ENCODE data around the gene IFNGR2. TPM values are rescaled to one million over a fixed set of nuclear protein-coding genes. Genes with fewer than 3 reads are reported as not detected.
A peak's percentile ranks its signal among the peaks of the same experiment; 100 is the strongest.

IFNGR2 gene
- total and polyA plus RNA-seq, 3 experiments from 2014 or later, result 2.3 to 3.1 (median 3.1) TPM

DNA sequence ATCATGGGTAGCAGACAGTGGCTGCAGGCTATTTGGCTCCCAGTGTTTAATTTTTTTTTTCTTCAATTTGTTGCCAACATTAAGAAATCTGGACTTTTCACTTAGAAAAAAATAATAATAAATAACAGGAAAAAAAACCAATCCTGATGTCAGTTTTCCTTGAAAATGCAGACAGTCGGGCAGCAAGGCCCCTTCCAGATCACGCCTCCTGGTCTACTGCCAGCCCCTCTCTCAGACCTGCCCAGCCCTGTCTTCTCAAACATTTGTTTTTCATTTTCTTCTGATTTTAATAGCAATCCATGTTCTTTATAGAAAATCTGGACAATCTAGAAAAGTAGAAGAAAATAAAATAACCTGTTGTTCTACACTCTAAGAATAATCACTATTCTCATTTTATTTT lies 15.5 kb downstream of the IFNGR2 start:
- H3K27ac Mint-ChIP-seq, result no peak overlapping the region
- H3K36me3 Mint-ChIP-seq, result peaks cover 0 to 26% (median 4%) of the 10 kb centered on the region in 3 donors
- H3K27me3 Mint-ChIP-seq, result peaks cover 7 to 8% of the 10 kb centered on the region in 2 donors
- no peaks in the 10 kb centered on the region for H3K27me3 ChIP-seq (ENCODE audit: insufficient read depth, low read length, poor library complexity, severe bottlenecking)
- H3K4me3 ChIP-seq (ENCODE audit: low read length), result no peak overlapping the region
- DNase-seq, result no peak
- H3K36me3 ChIP-seq (ENCODE audit: insufficient read depth, low read length), result peaks cover 13% of the 10 kb centered on the region
- H3K9me3 ChIP-seq (ENCODE audit: low read length), result no peaks in the 10 kb centered on the region
- H3K4me1 Mint-ChIP-seq, result no peaks in the 10 kb centered on the region
- no peak overlapping the region for H3K4me3 Mint-ChIP-seq
- ChIA-PET CTCF (no interaction called here), POLR2A (no interaction called here)
- peaks cover 6% of the 10 kb centered on the region for H3K4me1 ChIP-seq (ENCODE audit: insufficient read depth, low read length)
- H3K27ac ChIP-seq (ENCODE audit: low read depth, low read length), result no peak overlapping the region
- H3K9me3 Mint-ChIP-seq, result no peaks in the 10 kb centered on the region

DNA sequence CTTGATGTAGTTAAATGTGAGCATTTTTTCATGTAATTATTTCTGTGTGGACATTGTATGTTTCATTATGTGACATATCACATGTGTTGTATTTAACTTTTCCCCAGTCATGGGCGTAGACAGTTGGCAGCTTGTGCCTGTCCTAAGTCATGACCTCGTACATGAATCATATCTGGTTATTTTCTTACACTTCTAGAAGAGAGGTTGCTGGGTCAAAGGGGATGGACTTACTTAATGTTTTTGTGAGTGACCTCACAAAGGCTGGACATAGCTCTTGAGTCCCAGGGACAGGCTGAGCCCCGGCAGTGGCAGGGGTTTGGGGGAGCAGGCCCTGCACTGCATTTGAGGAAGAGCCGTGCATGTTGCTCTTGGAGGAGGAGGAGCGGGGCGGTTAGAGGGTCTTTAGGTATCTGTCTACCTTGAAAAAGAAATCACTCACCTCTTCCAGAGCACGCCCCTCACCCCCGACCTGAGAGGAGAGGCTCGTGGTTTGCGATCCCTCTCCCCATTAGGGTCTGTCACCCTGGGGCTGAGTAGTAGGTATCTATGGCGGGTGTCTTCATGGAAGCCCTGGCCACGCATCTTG lies 16.4 kb downstream of the IFNGR2 start:
- ChIA-PET POLR2A (no interaction called here), CTCF (interaction anchor here (1.3 kb wide), 1 partner anchor 15 kb away, joined by 3 read pairs; no protein-coding TSS in a partner anchor)
- no peak overlapping the region for H3K27ac ChIP-seq (ENCODE audit: low read depth, low read length)
- H3K36me3 ChIP-seq (ENCODE audit: insufficient read depth, low read length), result peaks cover 13% of the 10 kb centered on the region
- H3K4me3 Mint-ChIP-seq, result no peak overlapping the region
- H3K4me3 ChIP-seq (ENCODE audit: low read length), result no peak overlapping the region
- H3K27me3 ChIP-seq (ENCODE audit: insufficient read depth, low read length, poor library complexity, severe bottlenecking), result no peaks in the 10 kb centered on the region
- H3K9me3 Mint-ChIP-seq, result no peaks in the 10 kb centered on the region
- no peak for DNase-seq
- no peaks in the 10 kb centered on the region for H3K9me3 ChIP-seq (ENCODE audit: low read length)
- H3K36me3 Mint-ChIP-seq, result peaks cover 0 to 32% (median 4%) of the 10 kb centered on the region in 3 donors
- no peak overlapping the region for H3K27ac Mint-ChIP-seq
- H3K4me1 ChIP-seq (ENCODE audit: insufficient read depth, low read length), result no peaks in the 10 kb centered on the region
- no peaks in the 10 kb centered on the region for H3K4me1 Mint-ChIP-seq
- H3K27me3 Mint-ChIP-seq, result peaks cover 5 to 8% of the 10 kb centered on the region in 2 donors

DNA sequence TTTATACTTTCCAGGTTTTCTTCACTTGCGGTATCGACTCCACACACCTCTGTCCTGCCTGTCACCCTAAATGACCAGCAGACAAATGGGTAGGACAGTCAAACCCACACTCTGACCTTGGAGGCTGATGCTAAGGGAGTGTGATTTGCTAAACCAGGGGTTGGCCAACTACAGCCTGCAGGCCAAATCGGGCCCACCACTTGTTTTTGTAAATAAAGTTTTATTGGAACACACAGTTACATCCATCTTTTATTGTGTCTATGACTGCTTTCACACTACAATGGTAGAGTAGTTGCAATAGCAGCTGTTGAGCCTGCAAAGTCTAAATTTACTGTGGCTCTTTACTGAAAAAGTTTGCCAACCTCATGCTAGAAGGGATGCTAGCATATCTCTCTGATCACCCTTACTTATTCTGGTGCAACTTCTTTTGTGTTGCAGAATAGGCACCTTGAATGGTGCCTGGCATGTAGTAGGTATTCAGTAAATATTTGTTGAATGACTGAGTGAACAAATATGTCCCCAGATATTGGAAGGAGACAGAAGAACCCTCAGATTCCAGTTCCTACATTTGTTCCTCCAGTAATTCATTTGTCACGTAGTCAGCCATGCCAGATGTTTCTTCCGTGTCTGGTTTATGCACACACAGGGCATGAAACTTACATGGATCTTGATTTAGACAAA lies 18.6 kb downstream of the IFNGR2 start:
- Mint-ChIP-seq H3K4me3 (no peak overlapping the region), H3K27ac (no peak overlapping the region), H3K27me3 (peaks cover 0 to 4% of the 10 kb centered on the region in 2 donors), H3K36me3 (peaks cover 0 to 31% (median 2%) of the 10 kb centered on the region in 3 donors), H3K9me3 (no peaks in the 10 kb centered on the region), H3K4me1 (no peaks in the 10 kb centered on the region)
- no peaks in the 10 kb centered on the region for H3K27me3 ChIP-seq (ENCODE audit: insufficient read depth, low read length, poor library complexity, severe bottlenecking)
- H3K4me1 ChIP-seq (ENCODE audit: insufficient read depth, low read length), result no peaks in the 10 kb centered on the region
- DNase-seq, result no peak
- POLR2A ChIA-PET, result no interaction called here
- CTCF ChIA-PET, result interaction anchor here (1.1 kb wide), 1 partner anchor 60 kb away, joined by 3 read pairs; no protein-coding TSS in a partner anchor
- H3K9me3 ChIP-seq (ENCODE audit: low read length), result no peaks in the 10 kb centered on the region
- H3K36me3 ChIP-seq (ENCODE audit: insufficient read depth, low read length), result peaks cover 9% of the 10 kb centered on the region
- no peak overlapping the region for H3K27ac ChIP-seq (ENCODE audit: low read depth, low read length)
- no peak overlapping the region for H3K4me3 ChIP-seq (ENCODE audit: low read length)

DNA sequence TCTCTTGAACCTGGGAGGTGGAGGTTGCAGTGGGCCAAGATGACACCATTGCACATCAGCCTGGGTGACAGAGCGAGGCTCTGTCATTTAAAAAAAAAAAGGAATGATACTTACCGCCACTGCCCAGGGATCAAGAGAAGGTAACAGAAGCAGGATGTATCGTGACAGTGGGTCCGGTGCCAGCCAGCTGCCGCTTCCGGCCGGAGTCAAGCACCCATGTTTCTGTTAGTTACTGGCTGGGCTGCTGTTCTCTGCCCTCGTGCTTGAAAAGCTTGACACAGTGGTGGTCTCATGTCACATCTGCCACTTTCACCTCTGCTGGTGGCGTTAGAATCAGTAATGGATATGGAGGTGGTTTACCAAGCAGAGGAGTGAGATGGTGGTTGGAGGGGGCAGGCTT lies 21.0 kb downstream of the IFNGR2 start:
- Mint-ChIP-seq H3K4me3 (no peak overlapping the region), H3K9me3 (no peaks in the 10 kb centered on the region), H3K27me3 (peaks cover 0 to 4% of the 10 kb centered on the region in 2 donors), H3K4me1 (peaks cover 0 to 2% (median 0%) of the 10 kb centered on the region in 3 donors), H3K36me3 (peaks cover 0 to 38% (median 2%) of the 10 kb centered on the region in 3 donors), H3K27ac (no peak overlapping the region)
- DNase-seq, result no peak
- Histone ChIP-seq H3K36me3 (ENCODE audit: insufficient read depth, low read length) (peaks cover 12% of the 10 kb centered on the region), H3K27me3 (ENCODE audit: insufficient read depth, low read length, poor library complexity, severe bottlenecking) (no peaks in the 10 kb centered on the region), H3K4me3 (ENCODE audit: low read length) (no peak overlapping the region), H3K4me1 (ENCODE audit: insufficient read depth, low read length) (no peaks in the 10 kb centered on the region), H3K9me3 (ENCODE audit: low read length) (no peaks in the 10 kb centered on the region), H3K27ac (ENCODE audit: low read depth, low read length) (no peak overlapping the region)
- POLR2A ChIA-PET, result interaction anchor here (0.7 kb wide), 1 partner anchor 10 kb away, joined by 5 read pairs; no protein-coding TSS in a partner anchor
- CTCF ChIA-PET, result no interaction called here

DNA sequence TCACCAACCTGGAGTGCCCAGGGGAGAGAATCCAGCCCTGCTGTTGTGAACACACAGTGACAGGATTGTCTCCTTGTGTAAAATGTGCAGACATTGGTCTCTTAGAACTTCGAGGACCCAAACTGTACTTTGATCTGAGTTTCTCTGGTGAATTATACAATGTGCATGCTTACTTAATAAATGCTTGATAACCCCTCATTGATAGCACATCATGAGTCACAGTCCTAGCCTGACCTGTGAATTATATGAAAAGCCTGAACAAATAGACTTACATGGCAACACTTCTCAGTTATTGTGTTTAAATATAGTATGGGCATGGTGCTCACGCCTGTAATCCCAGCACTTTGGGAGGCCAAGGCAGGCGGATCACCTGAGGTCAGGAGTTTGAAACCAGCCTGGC lies 22.6 kb downstream of the IFNGR2 start:
- H3K4me3 ChIP-seq (ENCODE audit: low read length), result no peak overlapping the region
- H3K4me3 Mint-ChIP-seq, result no peak overlapping the region
- no peak for DNase-seq
- ChIA-PET POLR2A (no interaction called here), CTCF (no interaction called here)
- no peaks in the 10 kb centered on the region for H3K4me1 ChIP-seq (ENCODE audit: insufficient read depth, low read length)
- H3K36me3 Mint-ChIP-seq, result peaks cover 0 to 43% (median 3%) of the 10 kb centered on the region in 3 donors
- H3K36me3 ChIP-seq (ENCODE audit: insufficient read depth, low read length), result peaks cover 15% of the 10 kb centered on the region
- H3K9me3 ChIP-seq (ENCODE audit: low read length), result no peaks in the 10 kb centered on the region
- H3K4me1 Mint-ChIP-seq, result peaks cover 0 to 2% (median 0%) of the 10 kb centered on the region in 3 donors
- no peak overlapping the region for H3K27ac Mint-ChIP-seq
- H3K27me3 Mint-ChIP-seq, result peaks cover 0 to 4% of the 10 kb centered on the region in 2 donors
- no peaks in the 10 kb centered on the region for H3K27me3 ChIP-seq (ENCODE audit: insufficient read depth, low read length, poor library complexity, severe bottlenecking)
- no peaks in the 10 kb centered on the region for H3K9me3 Mint-ChIP-seq
- no peak overlapping the region for H3K27ac ChIP-seq (ENCODE audit: low read depth, low read length)

DNA sequence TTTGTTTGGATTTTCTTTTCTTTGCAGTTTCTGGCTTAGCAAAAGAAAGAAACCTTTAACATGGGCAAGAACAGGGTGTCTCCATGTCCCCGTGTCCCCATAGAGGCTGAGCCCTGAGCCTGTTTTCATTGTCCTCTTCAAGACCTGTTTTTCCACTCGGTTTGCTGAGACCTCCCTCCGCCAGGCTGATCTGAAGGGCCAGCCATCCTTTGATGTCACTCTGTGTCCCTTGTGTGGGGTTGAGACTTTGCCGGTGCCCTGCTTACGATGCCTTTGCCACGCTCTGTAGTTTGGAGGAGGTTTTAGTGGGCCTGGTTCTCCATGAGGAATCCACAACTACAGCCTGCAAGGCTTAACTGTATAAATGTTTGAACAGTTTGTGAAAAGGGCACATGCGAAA lies 23.8 kb downstream of the IFNGR2 start:
- no peaks in the 10 kb centered on the region for H3K9me3 ChIP-seq (ENCODE audit: low read length)
- H3K4me1 ChIP-seq (ENCODE audit: insufficient read depth, low read length), result no peaks in the 10 kb centered on the region
- H3K4me1 Mint-ChIP-seq, result peaks cover 0 to 2% (median 0%) of the 10 kb centered on the region in 3 donors
- H3K36me3 Mint-ChIP-seq, result peaks cover under 1 to 45% (median 4%) of the 10 kb centered on the region in 3 donors
- no peak for DNase-seq
- no peaks in the 10 kb centered on the region for H3K27me3 Mint-ChIP-seq
- H3K27ac Mint-ChIP-seq, result peak overlapping the region in 2 of 8 donors; percentile 47 to 75
- no peak overlapping the region for H3K4me3 Mint-ChIP-seq
- POLR2A ChIA-PET, result no interaction called here
- H3K4me3 ChIP-seq (ENCODE audit: low read length), result no peak overlapping the region
- CTCF ChIA-PET, result no interaction called here
- H3K36me3 ChIP-seq (ENCODE audit: insufficient read depth, low read length), result peaks cover 16% of the 10 kb centered on the region
- no peaks in the 10 kb centered on the region for H3K27me3 ChIP-seq (ENCODE audit: insufficient read depth, low read length, poor library complexity, severe bottlenecking)
- H3K9me3 Mint-ChIP-seq, result no peaks in the 10 kb centered on the region
- H3K27ac ChIP-seq (ENCODE audit: low read depth, low read length), result no peak overlapping the region

DNA sequence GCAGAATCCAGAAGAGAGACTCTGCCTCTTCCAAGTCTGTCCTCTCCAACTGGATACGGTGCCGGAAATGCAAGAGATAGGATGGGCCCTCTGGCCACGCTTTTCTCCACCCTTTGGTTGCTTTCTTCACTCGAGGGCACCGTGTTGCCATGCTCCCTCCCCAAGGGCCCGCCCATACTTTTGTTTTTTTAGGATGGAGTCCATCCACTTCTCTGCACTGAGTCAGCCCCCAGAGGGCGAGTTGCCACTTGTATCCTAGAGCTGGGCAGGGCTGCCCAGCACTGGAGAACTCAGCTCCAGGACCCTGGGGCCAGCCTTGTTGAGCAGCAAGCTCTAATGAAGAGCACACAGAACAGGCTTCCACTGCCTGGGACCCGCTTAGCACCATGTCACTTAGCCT lies 25.5 kb downstream of the IFNGR2 start:
- CTCF ChIA-PET, result interaction anchor here (0.8 to 2.7 kb wide), 2 partner anchors 67 to 297 kb away, joined by 3 to 7 read pairs; no protein-coding TSS in a partner anchor
- H3K36me3 Mint-ChIP-seq, result peaks cover 12 to 58% (median 12%) of the 10 kb centered on the region in 3 donors
- no peaks in the 10 kb centered on the region for H3K9me3 Mint-ChIP-seq
- no peak overlapping the region for H3K27ac Mint-ChIP-seq
- no peaks in the 10 kb centered on the region for H3K27me3 Mint-ChIP-seq
- Histone ChIP-seq H3K36me3 (ENCODE audit: insufficient read depth, low read length) (peaks cover 29% of the 10 kb centered on the region), H3K4me3 (ENCODE audit: low read length) (no peak overlapping the region), H3K27ac (ENCODE audit: low read depth, low read length) (no peak overlapping the region), H3K9me3 (ENCODE audit: low read length) (no peaks in the 10 kb centered on the region), H3K4me1 (ENCODE audit: insufficient read depth, low read length) (no peaks in the 10 kb centered on the region), H3K27me3 (ENCODE audit: insufficient read depth, low read length, poor library complexity, severe bottlenecking) (no peaks in the 10 kb centered on the region)
- H3K4me3 Mint-ChIP-seq, result no peak overlapping the region
- H3K4me1 Mint-ChIP-seq, result peaks cover 0 to 2% (median 0%) of the 10 kb centered on the region in 3 donors
- DNase-seq, result no peak
- POLR2A ChIA-PET, result no interaction called here

DNA sequence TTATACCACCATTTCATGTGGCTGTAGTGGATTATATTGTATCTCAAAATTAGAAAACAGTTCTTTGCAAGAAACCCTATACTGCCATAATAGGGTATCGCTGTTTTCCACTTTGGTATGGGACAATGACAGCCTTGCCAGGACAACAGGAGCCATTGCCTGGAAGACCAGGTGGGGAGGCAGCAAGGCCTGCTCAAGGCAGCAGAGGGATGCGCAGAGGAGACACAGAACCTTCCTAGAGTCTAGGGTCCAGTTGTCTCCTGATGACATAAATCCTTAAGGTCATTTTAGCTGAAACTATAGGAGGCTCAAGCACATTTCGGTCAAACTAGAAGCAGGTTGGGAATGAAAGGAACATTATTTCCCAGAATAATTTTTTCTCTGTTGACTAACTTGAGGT lies 27.6 kb downstream of the IFNGR2 start:
- ChIA-PET CTCF (interaction anchor here (1.5 to 1.6 kb wide), 2 partner anchors 14 to 234 kb away, joined by 3 to 6 read pairs; no protein-coding TSS in a partner anchor), POLR2A (no interaction called here)
- Histone ChIP-seq H3K27me3 (ENCODE audit: insufficient read depth, low read length, poor library complexity, severe bottlenecking) (no peaks in the 10 kb centered on the region), H3K4me3 (ENCODE audit: low read length) (no peak overlapping the region), H3K9me3 (ENCODE audit: low read length) (no peaks in the 10 kb centered on the region), H3K27ac (ENCODE audit: low read depth, low read length) (no peak overlapping the region), H3K4me1 (ENCODE audit: insufficient read depth, low read length) (peaks cover 5% of the 10 kb centered on the region), H3K36me3 (ENCODE audit: insufficient read depth, low read length) (peaks cover 29% of the 10 kb centered on the region)
- Mint-ChIP-seq H3K4me3 (no peak overlapping the region), H3K27ac (no peak overlapping the region), H3K27me3 (no peaks in the 10 kb centered on the region), H3K9me3 (no peaks in the 10 kb centered on the region), H3K36me3 (peaks cover 12 to 61% (median 19%) of the 10 kb centered on the region in 3 donors), H3K4me1 (peaks cover 0 to 9% (median 2%) of the 10 kb centered on the region in 3 donors)
- no peak for DNase-seq
